HepG2 (cell line): ENCODE results near the gene NUP58. TPM values are rescaled to one million over a fixed set of nuclear protein-coding genes. Genes with fewer than 3 reads are reported as not detected.
A peak's percentile ranks its signal among the peaks of the same experiment; 100 is the strongest.

Experiments used
- CERS6 ChIP-seq: sonication (generic); formaldehyde crosslinking; IDR thresholded peaks from 2 replicates; pipeline ENCODE4 v1.5.0; 2020; ENCODE audit warnings: missing genetic modification reagents
- HOXA9 ChIP-seq: sonication (generic); formaldehyde crosslinking; IDR thresholded peaks from 2 replicates; pipeline ENCODE4 v1.8.1; 2022; ENCODE audit warnings: missing genetic modification reagents, mild to moderate bottlenecking, moderate library complexity, borderline replicate concordance
- MTA3 ChIP-seq: sonication (generic); formaldehyde crosslinking; IDR thresholded peaks from 2 replicates; pipeline ENCODE4 v1.4.0; 2020; ENCODE audit warnings: missing genetic modification reagents
- TBX2 ChIP-seq: sonication (generic); formaldehyde crosslinking; IDR thresholded peaks from 2 replicates; pipeline ENCODE4 v1.5.0; 2020; ENCODE audit warnings: missing genetic modification reagents, mild to moderate bottlenecking, borderline replicate concordance
- TCF7L2 ChIP-seq: IDR thresholded peaks from 2 replicates; pipeline ENCODE4 v1.6.1; 2011; ENCODE audit warnings: mild to moderate bottlenecking, low read depth, low read length, moderate library complexity
- XRCC5 ChIP-seq: fragments of 200-400 bp; formaldehyde crosslinking; optimal IDR thresholded peaks from 2 replicates; pipeline ENCODE3; 2017; ENCODE audit warnings: mild to moderate bottlenecking, low read length
- ZBTB7B ChIP-seq: sonication (generic); formaldehyde crosslinking; IDR thresholded peaks from 2 replicates; pipeline ENCODE4 v1.4.0; 2020; ENCODE audit warnings: missing genetic modification reagents
- ZFP90 ChIP-seq: sonication (generic); formaldehyde crosslinking; IDR thresholded peaks from 2 replicates; pipeline ENCODE4 v1.8.0; 2022; ENCODE audit warnings: missing genetic modification reagents, mild to moderate bottlenecking, inconsistent platforms, borderline replicate concordance
- ZNF180 ChIP-seq: sonication (generic); formaldehyde crosslinking; IDR thresholded peaks from 2 replicates; pipeline ENCODE4 v1.4.0; 2020; ENCODE audit warnings: low read depth, missing genetic modification reagents, borderline replicate concordance
- ZNF234 ChIP-seq: sonication (generic); formaldehyde crosslinking; conservative IDR thresholded peaks from 2 replicates; pipeline ENCODE4 v1.5.1; 2020; ENCODE audit warnings: mild to moderate bottlenecking, missing genetic modification reagents
- ZNF350 ChIP-seq: sonication (generic); formaldehyde crosslinking; IDR thresholded peaks from 2 replicates; pipeline ENCODE4 v1.4.0; 2020; ENCODE audit warnings: mild to moderate bottlenecking, low read depth, missing genetic modification reagents, borderline replicate concordance
- ZNF543 ChIP-seq: sonication (generic); formaldehyde crosslinking; IDR thresholded peaks from 2 replicates; pipeline ENCODE4 v1.4.0; 2020; ENCODE audit warnings: mild to moderate bottlenecking, missing genetic modification reagents
- ZSCAN31 ChIP-seq: sonication (generic); formaldehyde crosslinking; IDR thresholded peaks from 2 replicates; pipeline ENCODE4 v1.5.0; 2020; ENCODE audit warnings: low read depth, mild to moderate bottlenecking, missing genetic modification reagents
- polyA plus RNA-seq, 8 experiments: library from polyadenylated mRNA; depleted of rRNA in 3 of 8; stranded (reverse) in 7 of 8; unstranded in 1 of 8; fragments of >200 nt; fragmentation: Illumina TruSeq in 4 of 8; extraction: Trizol in 4 of 8; gene quantifications; 2 replicates each; pipeline versions ENCODE4 v1.2.1 to v1.2.3, GENCODE V29; 2011 to 2016; ENCODE audit warnings: low read depth in 4 of 8, missing spikeins in 1 of 8, mixed read lengths in 1 of 8; ENCODE audit not compliant: insufficient read depth in 1 of 8
- total RNA-seq, 5 experiments: library from RNA; depleted of rRNA; stranded (reverse); fragments of >200 nt; fragmentation: Illumina TruSeq; extraction: Trizol; gene quantifications; 2 replicates each; pipeline ENCODE4 v1.2.3, GENCODE V29; 2016; ENCODE audit warnings: low read depth in 1 of 5
- TF ChIP-seq, protein P1 (sequence below): sonication (generic); formaldehyde crosslinking; IDR thresholded peaks from 2 replicates; pipeline ENCODE4 v1.9.0; 2021; ENCODE audit warnings: mild to moderate bottlenecking, missing genetic modification reagents
- TF ChIP-seq, protein P2 (sequence below): sonication (generic); formaldehyde crosslinking; IDR thresholded peaks from 2 replicates; pipeline ENCODE4 v1.5.1; 2020; ENCODE audit warnings: missing genetic modification reagents, mild to moderate bottlenecking, borderline replicate concordance

Gene NUP58
- total and polyA plus RNA-seq, 2 of the 13 experiments (the other 11 are each of a cell fraction or from before 2014, with no cell fraction given): 45.4 to 46.5 TPM

- TF ChIP-seq, protein P1, sequence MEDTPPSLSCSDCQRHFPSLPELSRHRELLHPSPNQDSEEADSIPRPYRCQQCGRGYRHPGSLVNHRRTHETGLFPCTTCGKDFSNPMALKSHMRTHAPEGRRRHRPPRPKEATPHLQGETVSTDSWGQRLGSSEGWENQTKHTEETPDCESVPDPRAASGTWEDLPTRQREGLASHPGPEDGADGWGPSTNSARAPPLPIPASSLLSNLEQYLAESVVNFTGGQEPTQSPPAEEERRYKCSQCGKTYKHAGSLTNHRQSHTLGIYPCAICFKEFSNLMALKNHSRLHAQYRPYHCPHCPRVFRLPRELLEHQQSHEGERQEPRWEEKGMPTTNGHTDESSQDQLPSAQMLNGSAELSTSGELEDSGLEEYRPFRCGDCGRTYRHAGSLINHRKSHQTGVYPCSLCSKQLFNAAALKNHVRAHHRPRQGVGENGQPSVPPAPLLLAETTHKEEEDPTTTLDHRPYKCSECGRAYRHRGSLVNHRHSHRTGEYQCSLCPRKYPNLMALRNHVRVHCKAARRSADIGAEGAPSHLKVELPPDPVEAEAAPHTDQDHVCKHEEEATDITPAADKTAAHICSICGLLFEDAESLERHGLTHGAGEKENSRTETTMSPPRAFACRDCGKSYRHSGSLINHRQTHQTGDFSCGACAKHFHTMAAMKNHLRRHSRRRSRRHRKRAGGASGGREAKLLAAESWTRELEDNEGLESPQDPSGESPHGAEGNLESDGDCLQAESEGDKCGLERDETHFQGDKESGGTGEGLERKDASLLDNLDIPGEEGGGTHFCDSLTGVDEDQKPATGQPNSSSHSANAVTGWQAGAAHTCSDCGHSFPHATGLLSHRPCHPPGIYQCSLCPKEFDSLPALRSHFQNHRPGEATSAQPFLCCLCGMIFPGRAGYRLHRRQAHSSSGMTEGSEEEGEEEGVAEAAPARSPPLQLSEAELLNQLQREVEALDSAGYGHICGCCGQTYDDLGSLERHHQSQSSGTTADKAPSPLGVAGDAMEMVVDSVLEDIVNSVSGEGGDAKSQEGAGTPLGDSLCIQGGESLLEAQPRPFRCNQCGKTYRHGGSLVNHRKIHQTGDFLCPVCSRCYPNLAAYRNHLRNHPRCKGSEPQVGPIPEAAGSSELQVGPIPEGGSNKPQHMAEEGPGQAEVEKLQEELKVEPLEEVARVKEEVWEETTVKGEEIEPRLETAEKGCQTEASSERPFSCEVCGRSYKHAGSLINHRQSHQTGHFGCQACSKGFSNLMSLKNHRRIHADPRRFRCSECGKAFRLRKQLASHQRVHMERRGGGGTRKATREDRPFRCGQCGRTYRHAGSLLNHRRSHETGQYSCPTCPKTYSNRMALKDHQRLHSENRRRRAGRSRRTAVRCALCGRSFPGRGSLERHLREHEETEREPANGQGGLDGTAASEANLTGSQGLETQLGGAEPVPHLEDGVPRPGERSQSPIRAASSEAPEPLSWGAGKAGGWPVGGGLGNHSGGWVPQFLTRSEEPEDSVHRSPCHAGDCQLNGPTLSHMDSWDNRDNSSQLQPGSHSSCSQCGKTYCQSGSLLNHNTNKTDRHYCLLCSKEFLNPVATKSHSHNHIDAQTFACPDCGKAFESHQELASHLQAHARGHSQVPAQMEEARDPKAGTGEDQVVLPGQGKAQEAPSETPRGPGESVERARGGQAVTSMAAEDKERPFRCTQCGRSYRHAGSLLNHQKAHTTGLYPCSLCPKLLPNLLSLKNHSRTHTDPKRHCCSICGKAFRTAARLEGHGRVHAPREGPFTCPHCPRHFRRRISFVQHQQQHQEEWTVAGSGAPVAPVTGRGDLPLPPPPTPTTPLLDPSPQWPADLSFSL (CRISPR knock-in tag): no peak
- TF ChIP-seq ZNF180: no peak
- no peak for TF ChIP-seq ZFP90
- no peak for TF ChIP-seq HOXA9 (CRISPR knock-in tag)
- TF ChIP-seq XRCC5: peak; percentile 35
- TF ChIP-seq, protein P2, sequence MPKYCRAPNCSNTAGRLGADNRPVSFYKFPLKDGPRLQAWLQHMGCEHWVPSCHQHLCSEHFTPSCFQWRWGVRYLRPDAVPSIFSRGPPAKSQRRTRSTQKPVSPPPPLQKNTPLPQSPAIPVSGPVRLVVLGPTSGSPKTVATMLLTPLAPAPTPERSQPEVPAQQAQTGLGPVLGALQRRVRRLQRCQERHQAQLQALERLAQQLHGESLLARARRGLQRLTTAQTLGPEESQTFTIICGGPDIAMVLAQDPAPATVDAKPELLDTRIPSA (CRISPR knock-in tag): no peak
- TF ChIP-seq ZNF543: no peak
- TF ChIP-seq MTA3 (CRISPR knock-in tag): no peak
- TF ChIP-seq TBX2: peak; percentile 86
- TF ChIP-seq CERS6 (CRISPR knock-in tag): no peak
- TF ChIP-seq TCF7L2: no peak
- peak; percentile 83 for TF ChIP-seq ZSCAN31 (CRISPR knock-in tag)
- no peak for TF ChIP-seq ZBTB7B (CRISPR knock-in tag)
- no peak; the same call in 1 of the 2 replicates for TF ChIP-seq ZNF350 (CRISPR knock-in tag)
- no peak for TF ChIP-seq ZNF234 (CRISPR knock-in tag)
Measured at GRCh38 chr13:25301347-25302113, at the start of gene NUP58 (continued).
